ENCODE results near the gene COBL. TPM values are rescaled to one million over a fixed set of nuclear protein-coding genes. Genes with fewer than 3 reads are reported as not detected.

COBL gene
- total RNA-seq, 2 donors from 2014 or later = 1.4 to 1.6 TPM

GRCh38 chr7:51151455-51151854 lies 165.2 kb downstream of the COBL start:
- no peak for ATAC-seq (ENCODE audit: insufficient number of reproducible peaks, low FRiP score, low read depth)
- H3K27ac ChIP-seq = no peak overlapping the region
- H3K4me1 ChIP-seq (ENCODE audit: control insufficient read depth in 1 of 2, low read depth in 2 of 2) = no peaks in the 10 kb centered on the region
- H3K9me3 ChIP-seq = peaks cover 11% of the 10 kb centered on the region
- no peak for TF ChIP-seq CTCF (IDR thresholded peaks at IDR 0.05)
- H3K36me3 ChIP-seq = no peaks in the 10 kb centered on the region
- DNase-seq (ENCODE audit: low spot score) = no peak
- no peak overlapping the region for H3K4me3 ChIP-seq
- no peaks in the 10 kb centered on the region for H3K27me3 ChIP-seq (replicated peaks; ENCODE audit: insufficient read depth)

GRCh38 chr7:51150193-51150592 lies 166.4 kb downstream of the COBL start:
- no peak for DNase-seq (ENCODE audit: low spot score)
- H3K27me3 ChIP-seq (replicated peaks; ENCODE audit: insufficient read depth) = no peaks in the 10 kb centered on the region
- no peak overlapping the region for H3K27ac ChIP-seq
- no peak for TF ChIP-seq CTCF (IDR thresholded peaks at IDR 0.05)
- peaks cover 11% of the 10 kb centered on the region for H3K9me3 ChIP-seq
- H3K4me1 ChIP-seq (ENCODE audit: control insufficient read depth in 1 of 2, low read depth in 2 of 2) = no peaks in the 10 kb centered on the region
- H3K4me3 ChIP-seq = no peak overlapping the region
- H3K36me3 ChIP-seq = no peaks in the 10 kb centered on the region
- no peak for ATAC-seq (ENCODE audit: insufficient number of reproducible peaks, low FRiP score, low read depth)

GRCh38 chr7:51148216-51148615 lies 168.4 kb downstream of the COBL start:
- H3K4me3 ChIP-seq = no peak overlapping the region
- H3K4me1 ChIP-seq (ENCODE audit: control insufficient read depth in 1 of 2, low read depth in 2 of 2) = no peaks in the 10 kb centered on the region
- no peaks in the 10 kb centered on the region for H3K36me3 ChIP-seq
- H3K27ac ChIP-seq = no peak overlapping the region
- ATAC-seq (ENCODE audit: insufficient number of reproducible peaks, low FRiP score, low read depth) (no peak), DNase-seq (ENCODE audit: low spot score) (no peak)
- H3K9me3 ChIP-seq = peaks cover 11% of the 10 kb centered on the region
- TF ChIP-seq CTCF (IDR thresholded peaks at IDR 0.05) = no peak
- no peaks in the 10 kb centered on the region for H3K27me3 ChIP-seq (replicated peaks; ENCODE audit: insufficient read depth)

- Histone ChIP-seq H3K4me3 (no peak overlapping the region), H3K27me3 (replicated peaks; ENCODE audit: insufficient read depth) (no peaks in the 10 kb centered on the region), H3K27ac (no peak overlapping the region), H3K4me1 (ENCODE audit: control insufficient read depth in 1 of 2, low read depth in 2 of 2) (no peaks in the 10 kb centered on the region), H3K36me3 (no peaks in the 10 kb centered on the region), H3K9me3 (peaks cover 11% of the 10 kb centered on the region)
- TF ChIP-seq CTCF (IDR thresholded peaks at IDR 0.05) = no peak
- no peak for ATAC-seq (ENCODE audit: insufficient number of reproducible peaks, low FRiP score, low read depth)
- no peak for DNase-seq (ENCODE audit: low spot score)
Measured at GRCh38 chr7:51146816-51147586, 169.6 kb downstream of the COBL start.

- Histone ChIP-seq H3K9me3 (peaks cover 11% of the 10 kb centered on the region), H3K27me3 (replicated peaks; ENCODE audit: insufficient read depth) (no peaks in the 10 kb centered on the region), H3K36me3 (no peaks in the 10 kb centered on the region), H3K27ac (no peak overlapping the region), H3K4me3 (no peak overlapping the region), H3K4me1 (ENCODE audit: control insufficient read depth in 1 of 2, low read depth in 2 of 2) (no peaks in the 10 kb centered on the region)
- ATAC-seq (ENCODE audit: insufficient number of reproducible peaks, low FRiP score, low read depth) (no peak), DNase-seq (ENCODE audit: low spot score) (no peak)
- TF ChIP-seq CTCF (IDR thresholded peaks at IDR 0.05) = no peak
Measured at GRCh38 chr7:51144178-51144577, 172.4 kb downstream of the COBL start.

Measured in thoracic aorta (tissue), 2 donors.